Hepatocyte (in vitro differentiated cells): ENCODE data around the gene ATXN1. TPM values are rescaled to one million over a fixed set of nuclear protein-coding genes. Genes with fewer than 3 reads are reported as not detected.

Experiments used
- DNase-seq: peaks from one replicate; pipeline ENCODE4 v3.0.0-alpha.2; 2016; ENCODE audit warnings: low spot score
- H2AFZ ChIP-seq: fragments of 200-600 bp; sonication (generic); 2 replicates; pipeline ENCODE4 v1.6.0; 2016; ENCODE audit warnings: antibody characterized with exemption, mild to moderate bottlenecking
- H3K27ac ChIP-seq: fragments of 200-600 bp; sonication (generic); 2 replicates; pipeline ENCODE4 v1.5.1; 2016; ENCODE audit warnings: mild to moderate bottlenecking
- H3K27me3 ChIP-seq: fragments of 200-600 bp; sonication (generic); 2 replicates; pipeline ENCODE4 v1.6.1; 2016
- H3K36me3 ChIP-seq: fragments of 200-600 bp; sonication (generic); replicated peaks from 2 replicates; pipeline ENCODE4 v1.5.1; 2016; ENCODE audit warnings: low read depth; ENCODE audit not compliant: insufficient read depth
- H3K4me1 ChIP-seq: fragments of 200-600 bp; sonication (generic); 2 replicates; pipeline ENCODE4 v1.5.1; 2016; ENCODE audit warnings: mild to moderate bottlenecking, moderate library complexity; ENCODE audit not compliant: insufficient read depth
- H3K4me2 ChIP-seq: fragments of 200-600 bp; sonication (generic); 2 replicates; pipeline ENCODE4 v1.6.0; 2016
- H3K4me3 ChIP-seq: fragments of 200-600 bp; sonication (generic); 2 replicates; pipeline ENCODE4 v1.5.1; 2016; ENCODE audit warnings: mild to moderate bottlenecking
- H3K79me2 ChIP-seq: fragments of 200-600 bp; sonication (generic); 2 replicates; pipeline ENCODE4 v1.6.0; 2017; ENCODE audit warnings: mild to moderate bottlenecking
- H3K9me2 ChIP-seq: fragments of 200-600 bp; sonication (generic); replicated peaks from 2 replicates; pipeline ENCODE4 v1.6.0; 2017; ENCODE audit warnings: mild to moderate bottlenecking; ENCODE audit not compliant: insufficient read depth
- H3K9me3 ChIP-seq: fragments of 200-600 bp; sonication (generic); 2 replicates; pipeline ENCODE4 v1.5.1; 2016; ENCODE audit warnings: low read depth, mild to moderate bottlenecking
- H4K20me1 ChIP-seq: fragments of 200-600 bp; sonication (generic); 2 replicates; pipeline ENCODE4 v1.6.0; 2016; ENCODE audit warnings: mild to moderate bottlenecking; ENCODE audit not compliant: insufficient read depth, poor library complexity, severe bottlenecking
- CTCF ChIP-seq: fragments of 200-600 bp; sonication (generic); IDR thresholded peaks from 2 replicates; pipeline ENCODE4 v1.5.1; 2016; ENCODE audit warnings: antibody characterized with exemption, mild to moderate bottlenecking; ENCODE audit not compliant: poor library complexity
- EZH2 ChIP-seq: fragments of 200-600 bp; sonication (generic); IDR thresholded peaks from 2 replicates; pipeline ENCODE4 v1.6.1; 2016; ENCODE audit warnings: antibody characterized with exemption, mild to moderate bottlenecking, borderline replicate concordance
- EZH2phosphoT487 ChIP-seq: fragments of 200-600 bp; sonication (generic); IDR thresholded peaks from one replicate; pipeline ENCODE4 v1.6.1; 2018; ENCODE audit warnings: antibody characterized with exemption, mild to moderate bottlenecking, low read depth, moderate library complexity; ENCODE audit not compliant: unreplicated experiment, severe bottlenecking
- WGBS: methylation state at CpG from one replicate; pipeline ENCODE4 v1.1.6; 2016; ENCODE audit warnings: low lambda C conversion rate; ENCODE audit errors: missing lambda C conversion rate; 5-methylcytosine and 5-hydroxymethylcytosine counted together
- polyA plus RNA-seq: library from polyadenylated mRNA; unstranded; fragments of >200 nt; fragmentation: Nextera tagmentation; extraction: Ambion mirVana; gene quantifications from 2 replicates; pipeline ENCODE4 v1.2.1, GENCODE V29; 2016
- total RNA-seq: library from RNA; depleted of rRNA; stranded (reverse); fragments of >200 nt; gene quantifications from 2 replicates; pipeline ENCODE4 v1.2.3, GENCODE V29; 2014

Gene ATXN1
- total and polyA plus RNA-seq, 2 experiments from 2014 or later: 14.7 to 32.6 TPM

GRCh38 chr6:16644540-16645250, 116.6 kb downstream of the ATXN1 start:
- no peaks in the 10 kb centered on the region for H4K20me1 ChIP-seq
- TF ChIP-seq EZH2: no peak
- TF ChIP-seq CTCF: no peak
- TF ChIP-seq EZH2phosphoT487: no peak
- 93% methylated on average over 8 of the region's 8 CpGs for WGBS

GRCh38 chr6:16639684-16640480, 121.4 kb downstream of the ATXN1 start:
- Histone ChIP-seq H3K9me3 (no peaks in the 10 kb centered on the region), H3K79me2 (peaks cover 5% of the 10 kb centered on the region), H3K4me3 (no peak overlapping the region), H3K4me2 (no peak overlapping the region), H4K20me1 (no peaks in the 10 kb centered on the region), H3K27me3 (no peaks in the 10 kb centered on the region), H3K9me2 (no peaks in the 10 kb centered on the region), H3K27ac (no peak overlapping the region), H2AFZ (no peak overlapping the region), H3K36me3 (no peaks in the 10 kb centered on the region), H3K4me1 (no peaks in the 10 kb centered on the region)
- peak; percentile 16 for DNase-seq
- TF ChIP-seq EZH2phosphoT487: no peak
- TF ChIP-seq CTCF: no peak
- no peak for TF ChIP-seq EZH2
- WGBS: 95% methylated on average over 10 of the region's 10 CpGs

More at GRCh38 chr6:16644540-16645250, 116.6 kb downstream of the ATXN1 start:
- DNase-seq: no peak
- Histone ChIP-seq H3K27me3 (no peaks in the 10 kb centered on the region), H3K9me2 (no peaks in the 10 kb centered on the region), H3K27ac (no peak overlapping the region), H3K4me1 (no peaks in the 10 kb centered on the region), H3K9me3 (no peaks in the 10 kb centered on the region), H3K4me3 (no peak overlapping the region), H3K4me2 (no peak overlapping the region), H2AFZ (no peak overlapping the region), H3K79me2 (no peaks in the 10 kb centered on the region), H3K36me3 (no peaks in the 10 kb centered on the region)

- no peak for DNase-seq
- H2AFZ ChIP-seq: no peak overlapping the region
- H3K36me3 ChIP-seq: no peaks in the 10 kb centered on the region
- H3K9me2 ChIP-seq: no peaks in the 10 kb centered on the region
- no peak overlapping the region for H3K4me3 ChIP-seq
- peaks cover 5% of the 10 kb centered on the region for H3K79me2 ChIP-seq
- H4K20me1 ChIP-seq: no peaks in the 10 kb centered on the region
- H3K4me2 ChIP-seq: no peak overlapping the region
- TF ChIP-seq EZH2: no peak
- TF ChIP-seq CTCF: no peak
- no peak for TF ChIP-seq EZH2phosphoT487
- no peaks in the 10 kb centered on the region for H3K4me1 ChIP-seq
- WGBS: 72% methylated on average over 5 of the region's 5 CpGs
- no peaks in the 10 kb centered on the region for H3K27me3 ChIP-seq
- H3K9me3 ChIP-seq: no peaks in the 10 kb centered on the region
- H3K27ac ChIP-seq: no peak overlapping the region
These were observed 123.6 kb downstream of the ATXN1 start for GRCh38 chr6:16637635-16638034.
